HepG2 (cell line): ENCODE measurements around the gene CKAP2L. TPM values are rescaled to one million over a fixed set of nuclear protein-coding genes. Genes with fewer than 3 reads are reported as not detected.

Experiments used
- ATAC-seq: fragments of 200-7000 bp; cut with Tn5 transposase; 3 replicates; pipeline ENCODE4 v1.9.1; 2020; ENCODE audit warnings: mild to moderate bottlenecking, moderate library complexity
- BruUV-seq: library from RNA; stranded (reverse); fragments of 400-500 nt; replicated peaks from 2 replicates; lab custom pipeline; 2021; lab: Mats Ljungman, UMichigan
- CTCF ChIA-PET: fragments of 300-600 bp; formaldehyde crosslinking; extraction: SDS; loops from one replicate; lab custom pipeline; 2021; ENCODE audit warnings: low total read pairs, inconsistent platforms, low intra/inter-chr PET ratio; lab: Yijun Ruan, JAX
- POLR2A ChIA-PET: fragments of 350-600 bp; sonication (Branson Sonifier 250); formaldehyde crosslinking; loops from one replicate; lab custom pipeline; 2020; ENCODE audit warnings: antibody characterized with exemption, inconsistent platforms; lab: Yijun Ruan, JAX
- DNase-seq: peaks from one replicate; pipeline ENCODE4 v3.0.0-alpha.2; 2015; ENCODE audit warnings: low spot score
- FAIRE-seq: peaks from 3 replicates; lab custom pipeline; 2011; peaks lifted over from hg19 to GRCh38; lab: Jason Lieb, UNC
- H2AFZ ChIP-seq: one replicate; pipeline ENCODE4 v1.6.1; 2011; ENCODE audit warnings: low read length, inconsistent platforms
- H3K27ac ChIP-seq: fragments of 300-600 bp; 3 replicates; pipeline ENCODE4 v1.8.0; 2011; ENCODE audit warnings: mixed run types, mild to moderate bottlenecking, mixed read lengths, low read length, inconsistent platforms; ENCODE audit not compliant: insufficient read depth; ENCODE audit errors: extremely low read length
- H3K27me3 ChIP-seq, 2 experiments: fragments of 200-600 bp in 1 of 2; 2 replicates in 1 of 2; 3 replicates in 1 of 2; pipeline versions ENCODE4 v1.6.0 to v1.8.0; 2011; ENCODE audit warnings: low read length in 2 of 2, mild to moderate bottlenecking in 2 of 2, moderate library complexity in 2 of 2, inconsistent platforms in 1 of 2; ENCODE audit not compliant: insufficient read depth in 2 of 2, control insufficient read depth in 1 of 2
- H3K36me3 ChIP-seq, 2 experiments: fragments of 200-600 bp in 1 of 2; replicated peaks in 1 of 2; 2 replicates in 1 of 2; 3 replicates in 1 of 2; pipeline versions ENCODE4 v1.5.1 to v1.8.0; 2011; ENCODE audit warnings: low read length in 2 of 2, inconsistent platforms in 1 of 2; ENCODE audit not compliant: insufficient read depth in 2 of 2, control insufficient read depth in 1 of 2
- H3K4me1 ChIP-seq: 2 replicates; pipeline ENCODE4 v1.5.1; 2012; ENCODE audit warnings: low read length, inconsistent platforms; ENCODE audit not compliant: insufficient read depth
- H3K4me2 ChIP-seq: 2 replicates; pipeline ENCODE4 v1.6.0; 2011; ENCODE audit warnings: low read depth, low read length, inconsistent platforms
- H3K4me3 ChIP-seq, 3 experiments: fragments of 200-600 bp in 1 of 3; sonication (generic), shearing (Covaris generic) in 1 of 3; replicated peaks in 1 of 3; 2 replicates each; pipeline ENCODE4 v1.5.1; 2011 to 2016; ENCODE audit warnings: low read length in 3 of 3, inconsistent platforms in 2 of 3, low read depth in 2 of 3, mild to moderate bottlenecking in 2 of 3, control low read depth in 1 of 3, mixed read lengths in 1 of 3; ENCODE audit not compliant: insufficient read depth in 1 of 3
- H3K79me2 ChIP-seq: one replicate; pipeline ENCODE4 v1.6.1; 2011; ENCODE audit warnings: low read length, inconsistent platforms; ENCODE audit not compliant: insufficient read depth
- H3K9ac ChIP-seq: 2 replicates; pipeline ENCODE4 v1.6.0; 2011; ENCODE audit warnings: mild to moderate bottlenecking, low read depth, low read length, inconsistent platforms; ENCODE audit not compliant: insufficient read depth
- H3K9me3 ChIP-seq: 2 replicates; pipeline ENCODE4 v1.5.1; 2012; ENCODE audit warnings: mild to moderate bottlenecking, low read length
- H4K20me1 ChIP-seq: 2 replicates; pipeline ENCODE4 v1.6.0; 2011; ENCODE audit warnings: inconsistent platforms, mild to moderate bottlenecking, low read length, moderate library complexity; ENCODE audit not compliant: insufficient read depth
- EHMT2 ChIP-seq: fragments of 200-600 bp; sonication (generic); IDR thresholded peaks from 2 replicates; pipeline ENCODE4 v1.7.0; 2017; ENCODE audit warnings: antibody characterized with exemption, low read depth, low read length, borderline replicate concordance
- ETV6 ChIP-seq: sonication (generic); formaldehyde crosslinking; conservative IDR thresholded peaks from 2 replicates; pipeline ENCODE4 v1.4.0; 2020; ENCODE audit warnings: missing genetic modification reagents
- FOXC1 ChIP-seq: sonication (generic); formaldehyde crosslinking; IDR thresholded peaks from 2 replicates; pipeline ENCODE4 v1.8.0; 2022; ENCODE audit warnings: mild to moderate bottlenecking, missing genetic modification reagents, borderline replicate concordance
- MAZ ChIP-seq, 2 experiments: sonication (generic) in 1 of 2; formaldehyde crosslinking in 1 of 2; IDR thresholded peaks; 2 replicates each; pipeline versions ENCODE4 v1.5.0 to v1.6.1; 2012 to 2020; ENCODE audit warnings: low read depth in 2 of 2, mild to moderate bottlenecking in 2 of 2, borderline replicate concordance in 1 of 2, improper control_type of control experiment in 1 of 2, low read length in 1 of 2, missing genetic modification reagents in 1 of 2, moderate library complexity in 1 of 2
- POLR2AphosphoS5 ChIP-seq: IDR thresholded peaks from 2 replicates; pipeline ENCODE4 v1.6.1; 2012; ENCODE audit warnings: low read depth, low read length
- SNAPC2 ChIP-seq: sonication (generic); formaldehyde crosslinking; IDR thresholded peaks from 2 replicates; pipeline ENCODE4 v1.8.1; 2022; ENCODE audit warnings: mild to moderate bottlenecking, missing genetic modification reagents
- THAP11 ChIP-seq: IDR thresholded peaks from 2 replicates; pipeline ENCODE4 v1.6.1; 2016; ENCODE audit warnings: missing biosample characterization, missing genetic modification reagents
- ZFP41 ChIP-seq: sonication (generic); formaldehyde crosslinking; IDR thresholded peaks from 2 replicates; pipeline ENCODE4 v1.4.0; 2020; ENCODE audit warnings: mild to moderate bottlenecking, missing genetic modification reagents, borderline replicate concordance
- ZNF253 ChIP-seq: sonication (generic); formaldehyde crosslinking; IDR thresholded peaks from 2 replicates; pipeline ENCODE4 v1.8.0; 2022; ENCODE audit warnings: mild to moderate bottlenecking, missing genetic modification reagents, borderline replicate concordance
- ZNF263 ChIP-seq: sonication (generic); formaldehyde crosslinking; IDR thresholded peaks from 2 replicates; pipeline ENCODE4 v1.4.0; 2020; ENCODE audit warnings: missing genetic modification reagents
- ZNF317 ChIP-seq: sonication (generic); formaldehyde crosslinking; IDR thresholded peaks from 2 replicates; pipeline ENCODE4 v1.5.0; 2020; ENCODE audit warnings: mild to moderate bottlenecking, missing genetic modification reagents
- WGBS: methylation state at CpG from one replicate; pipeline ENCODE4 v1.1.6; 2017; ENCODE audit warnings: low lambda C conversion rate; 5-methylcytosine and 5-hydroxymethylcytosine counted together
- in situ Hi-C: cut with HindIII; loops from 2 replicates; pipeline ENCODE4 v1.10.0; 2017; ENCODE audit warnings: low pct_unique_long_range_greater_than_20kb; ENCODE audit not compliant: extremely low pct_ligation_motif_present
- intact Hi-C: fragments of 100-400 bp; cut with micrococcal nuclease; formaldehyde crosslinking; loops from one replicate; pipeline ENCODE4 v1.10.0; 2022; ENCODE audit not compliant: unreplicated experiment
- polyA plus RNA-seq, 8 experiments: library from polyadenylated mRNA; depleted of rRNA in 3 of 8; stranded (reverse) in 7 of 8; unstranded in 1 of 8; fragments of >200 nt; fragmentation: Illumina TruSeq in 4 of 8; extraction: Trizol in 4 of 8; gene quantifications; 2 replicates each; pipeline versions ENCODE4 v1.2.1 to v1.2.3, GENCODE V29; 2011 to 2016; ENCODE audit warnings: low read depth in 4 of 8, missing spikeins in 1 of 8, mixed read lengths in 1 of 8; ENCODE audit not compliant: insufficient read depth in 1 of 8
- total RNA-seq, 5 experiments: library from RNA; depleted of rRNA; stranded (reverse); fragments of >200 nt; fragmentation: Illumina TruSeq; extraction: Trizol; gene quantifications; 2 replicates each; pipeline ENCODE4 v1.2.3, GENCODE V29; 2016; ENCODE audit warnings: low read depth in 1 of 5
- TF ChIP-seq, protein P1 (sequence below): sonication (generic); formaldehyde crosslinking; IDR thresholded peaks from 2 replicates; pipeline ENCODE4 v1.4.0; 2020; ENCODE audit warnings: mild to moderate bottlenecking, missing genetic modification reagents
- TF ChIP-seq, protein P2 (sequence below), 2 experiments: fragments of 450-650 bp in 1 of 2; sonication (generic) in 1 of 2; formaldehyde crosslinking; IDR thresholded peaks; 2 replicates each; pipeline versions ENCODE4 v1.5.0 to v1.8.0; 2020 to 2022; ENCODE audit warnings: mild to moderate bottlenecking in 1 of 2, missing genetic modification reagents in 1 of 2
- TF ChIP-seq, protein P3 (sequence below): sonication (generic); formaldehyde crosslinking; conservative IDR thresholded peaks from 2 replicates; pipeline ENCODE4 v1.8.0; 2022; ENCODE audit warnings: missing genetic modification reagents
- TF ChIP-seq, protein P4 (sequence below): sonication (generic); formaldehyde crosslinking; IDR thresholded peaks from 2 replicates; pipeline ENCODE4 v1.5.0; 2020; ENCODE audit warnings: missing genetic modification reagents, mild to moderate bottlenecking, borderline replicate concordance
- TF ChIP-seq, protein P5 (sequence below): IDR thresholded peaks from 2 replicates; pipeline ENCODE4 v1.6.1; 2016; ENCODE audit warnings: missing biosample characterization, missing genetic modification reagents, low read depth

Gene CKAP2L
- total and polyA plus RNA-seq, 2 of the 13 experiments (the other 11 are each of a cell fraction or from before 2014, with no cell fraction given), result 7.1 to 9.5 TPM

DNA sequence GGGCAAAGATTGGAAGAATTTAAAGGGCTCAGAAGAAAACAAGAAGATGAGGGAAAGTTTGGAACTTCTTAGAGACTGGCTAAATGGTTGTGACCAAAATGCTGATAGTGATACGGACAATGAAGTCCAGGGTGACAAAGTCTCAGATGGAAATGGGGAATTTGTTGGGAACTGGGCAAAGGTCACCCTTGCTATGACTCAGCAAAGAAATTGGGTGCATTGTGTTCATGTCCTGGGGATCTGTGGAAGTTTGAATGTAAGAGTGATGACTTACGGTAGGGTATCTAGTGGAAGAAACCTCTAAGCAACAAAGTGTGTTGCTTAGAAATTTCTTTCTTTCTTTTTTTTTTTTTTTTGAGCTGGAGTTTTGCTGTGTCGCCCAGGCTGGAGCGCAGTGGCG, 25.9 kb upstream of the CKAP2L start:
- Histone ChIP-seq H3K9ac (no peak overlapping the region), H3K4me3 (no peak overlapping the region), H4K20me1 (no peaks in the 10 kb centered on the region), H3K27ac (no peak overlapping the region), H3K36me3 (no peaks in the 10 kb centered on the region), H3K4me1 (peaks cover 38% of the 10 kb centered on the region), H3K9me3 (no peaks in the 10 kb centered on the region), H3K27me3 (no peaks in the 10 kb centered on the region), H2AFZ (no peak overlapping the region), H3K79me2 (no peaks in the 10 kb centered on the region), H3K4me2 (peak overlapping the region; percentile 13; the same call in 1 of the 2 replicates)
- ATAC-seq (peak; percentile 55; the same call in 2 of the 3 replicates), DNase-seq (peak; percentile 49), FAIRE-seq (no peak)
- BruUV-seq, result no TSS peak
- ChIA-PET POLR2A (interaction anchor here (1.4 kb wide), 1 partner anchor 14 kb away, joined by 4 read pairs; no protein-coding TSS in a partner anchor), CTCF (no interaction called here)
- in situ Hi-C loops (no loop called here), intact Hi-C loops (no loop called here)
- 85% methylated on average over 5 of the region's 5 CpGs for WGBS
- TF ChIP-seq ZNF263 (CRISPR knock-in tag), result no peak
- TF ChIP-seq EHMT2, result peak; percentile 61; the same call in 1 of the 2 replicates
- peak; percentile 76 for TF ChIP-seq ZNF317 (CRISPR knock-in tag)
- TF ChIP-seq ZFP41 (CRISPR knock-in tag), result no peak
- no peak for TF ChIP-seq POLR2AphosphoS5
- no peak for TF ChIP-seq ZNF253
- TF ChIP-seq, protein P1, sequence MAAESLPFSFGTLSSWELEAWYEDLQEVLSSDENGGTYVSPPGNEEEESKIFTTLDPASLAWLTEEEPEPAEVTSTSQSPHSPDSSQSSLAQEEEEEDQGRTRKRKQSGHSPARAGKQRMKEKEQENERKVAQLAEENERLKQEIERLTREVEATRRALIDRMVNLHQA (CRISPR knock-in tag), result no peak
- TF ChIP-seq, protein P2, sequence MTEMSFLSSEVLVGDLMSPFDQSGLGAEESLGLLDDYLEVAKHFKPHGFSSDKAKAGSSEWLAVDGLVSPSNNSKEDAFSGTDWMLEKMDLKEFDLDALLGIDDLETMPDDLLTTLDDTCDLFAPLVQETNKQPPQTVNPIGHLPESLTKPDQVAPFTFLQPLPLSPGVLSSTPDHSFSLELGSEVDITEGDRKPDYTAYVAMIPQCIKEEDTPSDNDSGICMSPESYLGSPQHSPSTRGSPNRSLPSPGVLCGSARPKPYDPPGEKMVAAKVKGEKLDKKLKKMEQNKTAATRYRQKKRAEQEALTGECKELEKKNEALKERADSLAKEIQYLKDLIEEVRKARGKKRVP (CRISPR knock-in tag; IDR thresholded peaks at IDR 0.05), result no peak
- TF ChIP-seq, protein P3, sequence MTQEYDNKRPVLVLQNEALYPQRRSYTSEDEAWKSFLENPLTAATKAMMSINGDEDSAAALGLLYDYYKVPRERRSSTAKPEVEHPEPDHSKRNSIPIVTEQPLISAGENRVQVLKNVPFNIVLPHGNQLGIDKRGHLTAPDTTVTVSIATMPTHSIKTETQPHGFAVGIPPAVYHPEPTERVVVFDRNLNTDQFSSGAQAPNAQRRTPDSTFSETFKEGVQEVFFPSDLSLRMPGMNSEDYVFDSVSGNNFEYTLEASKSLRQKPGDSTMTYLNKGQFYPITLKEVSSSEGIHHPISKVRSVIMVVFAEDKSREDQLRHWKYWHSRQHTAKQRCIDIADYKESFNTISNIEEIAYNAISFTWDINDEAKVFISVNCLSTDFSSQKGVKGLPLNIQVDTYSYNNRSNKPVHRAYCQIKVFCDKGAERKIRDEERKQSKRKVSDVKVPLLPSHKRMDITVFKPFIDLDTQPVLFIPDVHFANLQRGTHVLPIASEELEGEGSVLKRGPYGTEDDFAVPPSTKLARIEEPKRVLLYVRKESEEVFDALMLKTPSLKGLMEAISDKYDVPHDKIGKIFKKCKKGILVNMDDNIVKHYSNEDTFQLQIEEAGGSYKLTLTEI (CRISPR knock-in tag), result no peak
- no peak for TF ChIP-seq ETV6 (CRISPR knock-in tag)
- TF ChIP-seq, protein P4, sequence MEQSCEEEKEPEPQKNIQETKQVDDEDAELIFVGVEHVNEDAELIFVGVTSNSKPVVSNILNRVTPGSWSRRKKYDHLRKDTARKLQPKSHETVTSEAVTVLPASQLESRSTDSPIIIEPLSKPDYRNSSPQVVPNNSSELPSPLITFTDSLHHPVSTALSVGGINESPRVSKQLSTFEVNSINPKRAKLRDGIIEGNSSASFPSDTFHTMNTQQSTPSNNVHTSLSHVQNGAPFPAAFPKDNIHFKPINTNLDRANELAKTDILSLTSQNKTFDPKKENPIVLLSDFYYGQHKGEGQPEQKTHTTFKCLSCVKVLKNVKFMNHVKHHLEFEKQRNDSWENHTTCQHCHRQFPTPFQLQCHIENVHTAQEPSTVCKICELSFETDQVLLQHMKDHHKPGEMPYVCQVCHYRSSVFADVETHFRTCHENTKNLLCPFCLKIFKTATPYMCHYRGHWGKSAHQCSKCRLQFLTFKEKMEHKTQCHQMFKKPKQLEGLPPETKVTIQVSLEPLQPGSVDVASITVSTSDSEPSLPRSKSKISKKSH, result no peak
- no peak for TF ChIP-seq FOXC1 (CRISPR knock-in tag)
- no peak for TF ChIP-seq SNAPC2
- TF ChIP-seq, protein P5, sequence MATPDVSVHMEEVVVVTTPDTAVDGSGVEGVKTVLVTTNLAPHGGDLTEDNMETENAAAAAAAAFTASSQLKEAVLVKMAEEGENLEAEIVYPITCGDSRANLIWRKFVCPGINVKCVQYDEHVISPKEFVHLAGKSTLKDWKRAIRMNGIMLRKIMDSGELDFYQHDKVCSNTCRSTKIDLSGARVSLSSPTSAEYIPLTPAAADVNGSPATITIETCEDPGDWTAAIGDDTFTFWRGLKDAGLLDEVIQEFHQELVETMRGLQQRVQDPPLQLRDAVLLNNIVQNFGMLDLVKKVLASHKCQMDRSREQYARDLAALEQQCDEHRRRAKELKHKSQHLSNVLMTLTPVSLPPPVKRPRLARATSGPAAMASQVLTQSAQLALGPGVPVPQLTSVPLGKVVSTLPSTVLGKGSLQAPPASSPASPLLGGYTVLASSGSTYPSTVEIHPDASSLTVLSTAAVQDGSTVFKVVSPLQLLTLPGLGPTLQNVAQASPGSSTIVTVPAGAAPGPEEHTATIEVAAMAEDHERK (CRISPR knock-in tag), result no peak
- no peak for TF ChIP-seq MAZ (IDR thresholded peaks at IDR 0.05; ENCODE audit: borderline replicate concordance, low read depth, low read length)
- TF ChIP-seq MAZ (CRISPR knock-in tag; IDR thresholded peaks at IDR 0.05; ENCODE audit: low read depth), result no peak
- 0 out of 2 replicates have a peak, but pooled peaks have one; percentile 19 for TF ChIP-seq THAP11
